CD4-positive, alpha-beta T cell treated with Interleukin-4 for 4 hours (primary cell): ENCODE data around the gene STAM2.

Experiments
- DNase-seq: peaks from one replicate; pipeline ENCODE4 v3.0.0-alpha.2; 2020

STAM2 gene

GRCh38 chr2:152067823-152068222 is 107.7 kb downstream of the STAM2 start:
- DNase-seq: no peak
